Psoas muscle (tissue), 8 donors: ENCODE results near the gene ANO1. TPM values are rescaled to one million over a fixed set of nuclear protein-coding genes. Genes with fewer than 3 reads are reported as not detected.

Experiments used
- ATAC-seq, 4 donors: fragments of 200-7000 bp; cut with Tn5 transposase; one replicate each; pipeline ENCODE4 v1.9.1; 2020; ENCODE audit warnings: moderate library complexity in 3 of 4, mild to moderate bottlenecking in 2 of 4
- DNase-seq, 2 donors: peaks; one replicate each; pipeline ENCODE4 v3.0.0-alpha.2; 2020
- H3K27ac ChIP-seq: fragments of 200-600 bp; one replicate; pipeline ENCODE4 v1.8.0; 2022
- H3K27me3 ChIP-seq, 3 donors: fragments of 200-600 bp in 1 of 3; one replicate each; pipeline versions ENCODE4 v1.6.1 to v1.8.0; 2013 to 2022; ENCODE audit warnings: low read length in 2 of 3, mild to moderate bottlenecking in 2 of 3, moderate library complexity in 1 of 3; ENCODE audit not compliant: insufficient read depth in 3 of 3
- H3K36me3 ChIP-seq, 2 donors: fragments of 200-600 bp in 1 of 2; one replicate each; pipeline versions ENCODE4 v1.6.1 to v1.8.0; 2013 to 2022; ENCODE audit warnings: low read depth in 1 of 2, mild to moderate bottlenecking in 1 of 2, moderate library complexity in 1 of 2; ENCODE audit not compliant: insufficient read depth in 1 of 2
- H3K4me1 ChIP-seq: fragments of 200-600 bp; one replicate; pipeline ENCODE4 v1.8.0; 2022
- H3K4me3 ChIP-seq: fragments of 200-600 bp; one replicate; pipeline ENCODE4 v1.8.0; 2022; ENCODE audit warnings: mild to moderate bottlenecking
- H3K9me3 ChIP-seq: fragments of 200-600 bp; one replicate; pipeline ENCODE4 v1.8.0; 2022
- WGBS, 3 donors: extraction: QIAGEN DNeasy Blood & Tissue Kit; methylation state at CpG; one replicate each; pipeline versions ENCODE4 v1.1.6 to v1.1.7; 2013; 5-methylcytosine and 5-hydroxymethylcytosine counted together
- intact Hi-C, 2 donors: fragments of 100-400 bp; cut with DNase I; formaldehyde crosslinking; loops; one replicate each; pipeline versions ENCODE4 v1.11.0 to v1.14.2; 2022
- polyA plus RNA-seq, 3 donors: library from polyadenylated mRNA; stranded (reverse); fragments of 200-250 nt; gene quantifications; one replicate each; pipeline ENCODE4 v1.2.3, GENCODE V29; 2013
- total RNA-seq, 4 donors: library from RNA; stranded (reverse); fragmentation: NEBNext Ultra II Directional in 2 of 4; extraction: Animal tissue kit (Norgen Biotek cat#: 25700) in 2 of 4; gene quantifications; one replicate each; pipeline versions ENCODE4 v1.2.1 to v1.2.4, GENCODE V29; 2021 to 2023
- TF ChIP-seq, protein P1 (sequence below): fragments of 200-600 bp; IDR thresholded peaks from one replicate; pipeline ENCODE4 v1.8.0; 2022; ENCODE audit warnings: antibody characterized with exemption
- donor health status: healthy with polysubstance abuse.
- donor health status: DM: no; HTN: no; CAD: no; lungs with moderate emphysema.
- donor health status: Bipolar disorder and iron deficiency.
- donor health status: healthy.
- donor health status: DM: yes; HTN: yes; CAD: no.
- donor health status: DM: no; HTN: no; CAD: no.
- donor health status: DM: no; HTN: no; CAD: no.
- donor health status: DM: yes; HTN: yes; CAD: no.

Gene ANO1
- total and polyA plus RNA-seq, 7 donors, result 2.2 to 11.3 (median 8.7) TPM

DNA sequence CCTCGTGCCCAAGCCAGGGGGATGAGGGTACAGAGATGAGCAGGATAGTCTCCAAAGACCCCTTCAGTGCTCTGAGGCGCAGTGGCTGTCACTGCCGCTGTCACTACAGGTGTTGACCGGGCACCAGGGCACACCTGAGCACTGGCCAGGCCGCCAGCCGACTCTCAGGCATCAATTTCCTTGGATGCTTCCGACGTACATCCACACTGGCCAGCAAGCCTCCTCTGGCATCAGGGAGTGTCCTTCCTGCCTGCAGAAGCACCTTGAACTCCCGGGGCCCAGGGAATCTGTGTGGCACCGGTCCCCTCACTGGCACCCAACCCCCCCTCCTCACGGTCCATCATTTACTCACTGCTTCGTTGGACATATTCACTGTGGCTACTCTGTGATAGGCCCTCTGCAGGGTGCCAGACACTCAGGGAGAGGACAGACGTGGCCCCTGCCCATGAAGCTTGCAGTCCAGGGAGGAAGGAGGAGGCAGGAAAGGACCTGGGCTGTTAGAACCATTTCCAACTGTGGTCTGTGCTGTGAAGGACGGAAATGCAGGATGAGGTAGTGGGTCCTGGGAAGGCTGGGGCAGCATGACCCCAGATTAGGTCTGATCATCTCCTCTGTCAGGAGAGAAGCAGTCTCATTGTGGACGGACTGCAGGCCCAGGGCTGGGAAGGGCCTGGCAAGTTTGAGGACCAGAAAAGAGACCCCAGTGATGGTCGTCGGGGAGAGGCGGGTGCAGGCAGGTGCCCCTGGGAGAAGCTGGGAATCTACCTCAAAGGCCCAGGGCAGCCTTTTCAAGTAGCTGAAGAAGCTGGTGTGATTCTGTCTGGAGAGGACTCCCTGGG is 46.3 kb upstream of the ANO1 start:
- no peak for ATAC-seq

DNA sequence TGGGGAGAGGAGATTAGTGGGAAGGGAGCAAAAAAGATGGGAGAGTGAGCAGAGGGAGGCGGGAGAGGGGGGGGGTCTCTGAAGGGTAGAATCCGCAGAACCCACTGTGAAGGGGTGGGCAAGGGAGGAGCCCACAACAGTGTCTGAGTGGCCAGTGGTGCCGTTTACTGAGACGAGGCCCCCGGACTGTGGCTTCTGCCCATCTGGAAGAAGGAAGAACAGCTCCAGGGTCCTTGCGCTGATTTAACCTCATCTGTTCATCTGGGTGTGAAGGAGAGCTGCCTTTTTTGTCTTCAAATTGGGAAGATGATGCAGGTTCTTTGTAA is 45.7 kb upstream of the ANO1 start:
- ATAC-seq (no peak), DNase-seq (no peak)
- no peak overlapping the region for H3K27ac ChIP-seq
- intact Hi-C loops, result no loop called here
- WGBS, 3 donors, result 64 to 79% (median 76%) methylated on average over 5 to 6 of the region's 6 CpGs
- H3K36me3 ChIP-seq, result no peaks in the 10 kb centered on the region
- no peaks in the 10 kb centered on the region for H3K9me3 ChIP-seq
- peaks cover 0 to 7% (median 1%) of the 10 kb centered on the region in 3 donors for H3K27me3 ChIP-seq
- H3K4me1 ChIP-seq, result no peaks in the 10 kb centered on the region
- H3K4me3 ChIP-seq, result no peak overlapping the region
- TF ChIP-seq, protein P1, sequence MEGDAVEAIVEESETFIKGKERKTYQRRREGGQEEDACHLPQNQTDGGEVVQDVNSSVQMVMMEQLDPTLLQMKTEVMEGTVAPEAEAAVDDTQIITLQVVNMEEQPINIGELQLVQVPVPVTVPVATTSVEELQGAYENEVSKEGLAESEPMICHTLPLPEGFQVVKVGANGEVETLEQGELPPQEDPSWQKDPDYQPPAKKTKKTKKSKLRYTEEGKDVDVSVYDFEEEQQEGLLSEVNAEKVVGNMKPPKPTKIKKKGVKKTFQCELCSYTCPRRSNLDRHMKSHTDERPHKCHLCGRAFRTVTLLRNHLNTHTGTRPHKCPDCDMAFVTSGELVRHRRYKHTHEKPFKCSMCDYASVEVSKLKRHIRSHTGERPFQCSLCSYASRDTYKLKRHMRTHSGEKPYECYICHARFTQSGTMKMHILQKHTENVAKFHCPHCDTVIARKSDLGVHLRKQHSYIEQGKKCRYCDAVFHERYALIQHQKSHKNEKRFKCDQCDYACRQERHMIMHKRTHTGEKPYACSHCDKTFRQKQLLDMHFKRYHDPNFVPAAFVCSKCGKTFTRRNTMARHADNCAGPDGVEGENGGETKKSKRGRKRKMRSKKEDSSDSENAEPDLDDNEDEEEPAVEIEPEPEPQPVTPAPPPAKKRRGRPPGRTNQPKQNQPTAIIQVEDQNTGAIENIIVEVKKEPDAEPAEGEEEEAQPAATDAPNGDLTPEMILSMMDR, result no peak

More for the DNA sequence above, 46.3 kb upstream of the ANO1 start:
- Histone ChIP-seq H3K4me3 (no peak overlapping the region), H3K27ac (no peak overlapping the region), H3K9me3 (no peaks in the 10 kb centered on the region), H3K4me1 (no peaks in the 10 kb centered on the region), H3K36me3 (no peaks in the 10 kb centered on the region), H3K27me3 (peaks cover 0 to 7% (median 1%) of the 10 kb centered on the region in 3 donors)
- no peak for DNase-seq
- TF ChIP-seq, protein P1, result no peak
- intact Hi-C loops, result no loop called here
- WGBS, 3 donors, result 79 to 85% (median 82%) methylated on average over 18 of the region's 18 CpGs

DNA sequence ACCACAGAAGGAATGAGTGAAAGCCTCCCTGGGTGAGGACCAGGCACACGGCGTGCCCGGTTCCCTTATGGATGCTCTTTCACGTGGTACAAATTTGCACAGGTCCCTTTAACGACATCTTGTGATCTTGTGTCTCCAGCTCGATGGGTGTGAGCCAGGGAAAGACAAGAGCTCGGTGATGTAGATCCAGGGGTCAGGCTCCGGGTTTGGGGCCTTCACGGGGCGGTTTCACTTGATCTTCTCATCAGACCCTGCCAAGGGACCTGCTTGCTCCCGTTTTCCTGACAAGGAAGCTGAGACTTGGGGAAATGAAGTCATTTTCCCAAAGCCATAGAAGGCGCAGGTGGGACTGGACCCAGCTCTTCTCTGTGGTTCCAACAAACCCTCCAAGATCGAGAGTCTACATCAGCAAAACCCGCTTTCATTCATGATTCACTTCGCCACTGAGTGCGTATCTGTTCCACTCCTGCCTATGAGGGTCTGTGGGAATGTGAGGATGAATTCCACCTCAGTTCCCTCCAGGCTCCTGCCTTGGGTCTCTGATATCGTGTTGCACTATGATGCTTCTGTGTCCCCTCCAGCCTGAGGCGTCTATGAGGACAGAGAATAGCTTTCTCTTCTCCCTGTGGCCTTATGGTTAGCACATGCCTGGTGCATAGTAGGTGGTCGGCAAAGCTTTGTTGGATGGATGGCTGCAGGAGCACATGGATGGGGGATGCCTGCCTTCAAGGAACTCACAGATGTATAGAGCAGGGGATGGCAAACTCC is 45.0 kb upstream of the ANO1 start:
- Histone ChIP-seq H3K27ac (no peak overlapping the region), H3K9me3 (no peaks in the 10 kb centered on the region), H3K4me1 (no peaks in the 10 kb centered on the region), H3K36me3 (no peaks in the 10 kb centered on the region), H3K4me3 (no peak overlapping the region), H3K27me3 (peaks cover 0 to 7% (median 1%) of the 10 kb centered on the region in 3 donors)
- intact Hi-C loops, result no loop called here
- WGBS, 3 donors, result 82 to 89% (median 89%) methylated on average over 19 of the region's 19 CpGs
- ATAC-seq, result no peak
- DNase-seq, result no peak
- TF ChIP-seq, protein P1, result no peak

DNA sequence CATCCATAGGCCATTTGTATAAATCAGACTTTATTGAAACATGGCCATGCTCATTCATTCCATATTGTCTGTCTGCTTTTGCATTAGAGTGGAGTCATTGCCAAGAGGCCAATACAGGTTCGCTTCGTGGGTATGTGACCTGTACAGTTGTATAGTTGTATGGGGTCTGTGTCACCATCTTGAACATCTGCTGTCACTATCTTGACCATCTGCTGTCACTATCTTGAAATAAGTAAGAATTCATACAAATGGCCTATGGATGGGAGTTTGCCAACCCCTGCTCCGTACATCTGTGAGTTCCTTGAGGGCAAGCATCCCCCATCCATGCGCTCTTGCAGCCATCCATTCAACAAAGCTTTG is 44.4 kb upstream of the ANO1 start:
- Histone ChIP-seq H3K27ac (no peak overlapping the region), H3K4me1 (no peaks in the 10 kb centered on the region), H3K27me3 (peaks cover 0 to 9% (median 5%) of the 10 kb centered on the region in 3 donors), H3K36me3 (no peaks in the 10 kb centered on the region), H3K4me3 (no peak overlapping the region), H3K9me3 (peaks cover 4% of the 10 kb centered on the region)
- intact Hi-C loops, result no loop called here
- TF ChIP-seq, protein P1, result no peak
- DNase-seq (no peak), ATAC-seq (no peak)
- 85 to 92% (median 89%) methylated on average over 4 of the region's 4 CpGs for WGBS, 3 donors
